Nephron (organoid): Measurements from ENCODE around the gene LPAR2.
A peak's percentile ranks its signal among the peaks of the same experiment; 100 is the strongest.

Experiments used
- H3K27ac Mint-ChIP-seq, 3 experiments: 2 replicates each; pipeline ENCODE4 v1.8.0; 2020; ENCODE audit warnings: mixed read lengths in 3 of 3, mild to moderate bottlenecking in 2 of 3, moderate library complexity in 1 of 3
- H3K27me3 Mint-ChIP-seq: 2 replicates; pipeline ENCODE4 v1.8.0; 2021; ENCODE audit warnings: low read depth, mild to moderate bottlenecking, moderate library complexity, mixed read lengths
- H3K36me3 Mint-ChIP-seq: 2 replicates; pipeline ENCODE4 v1.8.0; 2020; ENCODE audit warnings: low read depth, mixed read lengths
- H3K4me1 Mint-ChIP-seq: 2 replicates; pipeline ENCODE4 v1.8.0; 2020; ENCODE audit warnings: mixed read lengths
- H3K4me3 Mint-ChIP-seq, 3 experiments: 2 replicates each; pipeline ENCODE4 v1.8.0; 2020; ENCODE audit warnings: mild to moderate bottlenecking in 3 of 3, mixed read lengths in 3 of 3, moderate library complexity in 2 of 3
- H3K9me3 Mint-ChIP-seq: 2 replicates; pipeline ENCODE4 v1.8.0; 2020; ENCODE audit warnings: mixed read lengths
- TF ChIP-seq, protein P1 (sequence below), 3 experiments: fragments of 200-600 bp; sonication (generic); IDR thresholded peaks; one replicate each; pipeline ENCODE4 v1.5.0; 2021; ENCODE audit warnings: antibody characterized with exemption in 3 of 3; ENCODE audit not compliant: unreplicated experiment in 3 of 3

LPAR2 gene

DNA sequence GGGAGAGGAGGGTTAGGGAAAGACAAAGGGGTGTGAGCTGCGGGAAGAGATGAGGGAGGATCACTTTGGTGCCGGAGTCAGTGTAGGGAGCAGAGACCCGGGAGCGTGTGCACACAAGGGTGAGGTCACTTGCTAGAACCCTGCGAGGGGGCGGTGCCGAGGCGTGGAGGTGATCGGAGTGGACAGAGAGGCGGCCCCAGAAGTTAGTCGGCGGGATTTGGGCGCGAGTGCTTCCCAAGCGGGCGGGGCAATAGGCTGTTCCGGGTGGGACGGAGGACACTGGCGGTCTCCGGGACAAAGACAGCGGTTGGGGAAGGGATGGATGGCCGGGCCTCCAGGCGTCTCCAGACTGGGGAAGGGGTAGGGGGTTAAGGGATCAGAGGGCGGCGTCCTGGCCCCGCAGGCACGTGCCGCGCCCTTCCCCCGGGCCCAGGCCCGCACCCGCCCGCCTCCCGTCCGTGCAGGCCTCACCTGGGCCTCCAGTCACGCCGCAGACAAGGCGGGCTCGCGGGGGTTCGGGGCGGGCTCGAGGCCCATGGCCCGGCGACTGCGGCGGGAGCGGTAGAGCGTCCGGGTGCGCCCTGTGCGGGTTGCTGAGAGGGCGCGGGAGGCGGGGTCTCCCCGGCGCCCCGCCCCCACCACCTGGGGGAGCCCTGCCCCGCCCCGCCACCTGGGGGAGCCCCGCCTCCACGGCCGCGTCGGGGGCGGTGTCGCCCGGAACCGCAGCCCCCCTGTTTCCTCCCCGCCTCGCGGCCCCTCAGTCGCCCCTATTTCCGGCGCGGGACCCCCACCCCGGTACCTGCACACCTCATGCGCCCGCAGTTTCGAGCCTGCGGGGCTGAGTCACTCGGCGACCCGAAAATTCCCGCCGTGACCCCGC lies at the start of gene LPAR2:
Gene LPAR2, minus strand, starts transcription at position 600 of the 880 bp plus-strand sequence. CDS start 945 bp downstream, outside the sequence.
- no peaks in the 10 kb centered on the region for H3K27me3 Mint-ChIP-seq
- H3K9me3 Mint-ChIP-seq = no peaks in the 10 kb centered on the region
- peaks cover 7% of the 10 kb centered on the region for H3K4me1 Mint-ChIP-seq
- TF ChIP-seq, protein P1, sequence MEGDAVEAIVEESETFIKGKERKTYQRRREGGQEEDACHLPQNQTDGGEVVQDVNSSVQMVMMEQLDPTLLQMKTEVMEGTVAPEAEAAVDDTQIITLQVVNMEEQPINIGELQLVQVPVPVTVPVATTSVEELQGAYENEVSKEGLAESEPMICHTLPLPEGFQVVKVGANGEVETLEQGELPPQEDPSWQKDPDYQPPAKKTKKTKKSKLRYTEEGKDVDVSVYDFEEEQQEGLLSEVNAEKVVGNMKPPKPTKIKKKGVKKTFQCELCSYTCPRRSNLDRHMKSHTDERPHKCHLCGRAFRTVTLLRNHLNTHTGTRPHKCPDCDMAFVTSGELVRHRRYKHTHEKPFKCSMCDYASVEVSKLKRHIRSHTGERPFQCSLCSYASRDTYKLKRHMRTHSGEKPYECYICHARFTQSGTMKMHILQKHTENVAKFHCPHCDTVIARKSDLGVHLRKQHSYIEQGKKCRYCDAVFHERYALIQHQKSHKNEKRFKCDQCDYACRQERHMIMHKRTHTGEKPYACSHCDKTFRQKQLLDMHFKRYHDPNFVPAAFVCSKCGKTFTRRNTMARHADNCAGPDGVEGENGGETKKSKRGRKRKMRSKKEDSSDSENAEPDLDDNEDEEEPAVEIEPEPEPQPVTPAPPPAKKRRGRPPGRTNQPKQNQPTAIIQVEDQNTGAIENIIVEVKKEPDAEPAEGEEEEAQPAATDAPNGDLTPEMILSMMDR (IDR thresholded peaks at IDR 0.05; ENCODE audit: unreplicated experiment in 3 of 3) = no peak
- H3K4me3 Mint-ChIP-seq = peak within 1 kb of the TSS; percentile 86 to 92 (median 88)
- H3K27ac Mint-ChIP-seq = peak within 1 kb of the TSS; percentile 56 to 82 (median 65)
- peaks cover 24% of the 10 kb centered on the region for H3K36me3 Mint-ChIP-seq

DNA sequence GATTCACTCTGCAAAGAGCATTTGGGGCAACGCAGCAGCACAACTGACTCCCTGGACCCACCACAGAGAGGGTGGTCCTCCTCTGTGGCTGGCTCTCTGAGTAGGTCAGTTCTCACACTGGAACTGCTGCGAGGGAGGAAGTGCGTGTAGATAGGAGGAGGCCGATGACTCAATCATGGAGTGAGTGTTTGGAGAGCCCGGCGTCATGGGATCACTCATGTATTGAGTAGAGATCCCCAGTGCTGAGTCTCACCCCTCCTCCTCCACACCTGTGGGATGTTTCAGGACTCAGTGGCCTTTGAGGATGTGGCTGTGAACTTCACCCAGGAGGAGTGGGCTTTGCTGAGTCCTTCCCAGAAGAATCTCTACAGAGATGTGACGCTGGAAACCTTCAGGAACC lies 49.6 kb upstream of the LPAR2 start:
- TF ChIP-seq, protein P1 (IDR thresholded peaks at IDR 0.05; ENCODE audit: unreplicated experiment in 3 of 3) = no peak
- no peak overlapping the region for H3K27ac Mint-ChIP-seq
- peaks cover 85% of the 10 kb centered on the region for H3K36me3 Mint-ChIP-seq
- no peak overlapping the region for H3K4me3 Mint-ChIP-seq
- no peaks in the 10 kb centered on the region for H3K4me1 Mint-ChIP-seq
- H3K27me3 Mint-ChIP-seq = no peaks in the 10 kb centered on the region
- peaks cover 50% of the 10 kb centered on the region for H3K9me3 Mint-ChIP-seq

DNA sequence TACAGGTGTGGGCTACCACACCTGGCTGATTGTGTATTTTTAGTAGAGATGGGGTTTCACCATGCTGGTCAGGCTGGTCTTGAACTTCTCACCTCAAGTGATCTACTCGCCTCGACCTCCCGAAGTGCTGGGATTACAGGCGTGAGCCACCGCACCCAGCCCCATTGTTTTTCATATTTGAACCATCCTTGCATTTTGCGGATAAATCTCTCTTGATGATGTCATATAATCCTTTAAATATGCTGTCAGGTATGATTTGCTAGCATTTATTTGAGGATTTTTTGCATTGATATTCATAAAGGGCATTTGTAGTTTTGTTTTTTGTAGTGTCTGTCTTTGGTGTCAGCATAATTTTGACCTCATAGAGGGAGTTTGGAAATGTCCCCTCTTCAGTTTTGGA lies 46.3 kb upstream of the LPAR2 start:
- Mint-ChIP-seq H3K27me3 (no peaks in the 10 kb centered on the region), H3K9me3 (peaks cover 35% of the 10 kb centered on the region), H3K27ac (no peak overlapping the region), H3K36me3 (peaks cover 70% of the 10 kb centered on the region), H3K4me1 (peaks cover 4% of the 10 kb centered on the region), H3K4me3 (no peak overlapping the region)
- TF ChIP-seq, protein P1 (IDR thresholded peaks at IDR 0.05; ENCODE audit: unreplicated experiment in 3 of 3) = no peak

DNA sequence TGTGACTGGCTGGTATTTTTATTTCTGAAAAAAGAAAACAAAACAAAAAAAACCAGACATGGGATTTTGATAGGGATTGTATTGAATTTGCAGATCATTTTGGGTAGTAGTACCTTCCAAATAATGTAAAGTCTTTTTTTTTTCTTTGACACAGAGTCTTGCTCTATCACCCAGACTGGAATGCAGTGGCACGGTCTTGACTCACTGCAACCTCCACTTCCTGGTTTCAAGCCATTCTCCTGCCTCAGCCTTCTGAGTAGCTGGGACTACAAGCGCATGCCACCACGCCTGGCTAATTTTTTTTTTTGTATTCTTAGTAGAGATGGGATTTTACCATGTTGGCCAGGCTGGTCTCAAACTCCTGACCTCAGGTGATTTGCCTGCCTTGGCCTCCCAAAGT lies 44.8 kb upstream of the LPAR2 start:
- H3K4me3 Mint-ChIP-seq = no peak overlapping the region
- peaks cover 23% of the 10 kb centered on the region for H3K9me3 Mint-ChIP-seq
- H3K4me1 Mint-ChIP-seq = peaks cover 4% of the 10 kb centered on the region
- no peaks in the 10 kb centered on the region for H3K27me3 Mint-ChIP-seq
- peaks cover 55% of the 10 kb centered on the region for H3K36me3 Mint-ChIP-seq
- TF ChIP-seq, protein P1 (IDR thresholded peaks at IDR 0.05; ENCODE audit: unreplicated experiment in 3 of 3) = no peak
- H3K27ac Mint-ChIP-seq = no peak overlapping the region

DNA sequence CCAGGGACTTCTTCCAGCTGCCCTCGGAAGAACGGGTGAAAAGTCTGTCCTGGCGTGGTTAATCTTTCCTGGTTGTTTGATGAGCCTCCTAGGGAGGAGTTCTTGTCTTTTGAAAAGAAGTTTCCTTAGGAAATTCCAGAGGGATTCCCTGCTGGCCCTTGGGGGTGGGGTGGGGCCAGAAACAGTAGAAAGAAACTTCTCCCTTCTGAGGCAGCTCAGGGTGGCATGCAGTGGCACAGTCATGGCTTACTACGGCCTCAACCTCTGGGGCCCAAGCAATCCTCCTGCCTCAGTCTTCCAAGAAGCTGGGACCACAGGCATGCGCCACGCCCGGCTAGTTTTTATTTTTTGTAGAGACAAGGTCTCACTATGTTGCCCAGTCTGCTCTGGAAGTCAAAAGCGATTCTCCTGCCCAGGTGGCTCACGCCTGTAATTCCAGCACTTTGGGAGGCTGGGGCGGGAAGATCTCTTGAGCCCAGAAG lies 42.1 kb upstream of the LPAR2 start:
- Mint-ChIP-seq H3K27ac (no peak overlapping the region), H3K27me3 (no peaks in the 10 kb centered on the region), H3K4me3 (peak overlapping the region; percentile 85 to 88 (median 88)), H3K36me3 (peaks cover 28% of the 10 kb centered on the region), H3K9me3 (peaks cover 6% of the 10 kb centered on the region), H3K4me1 (peaks cover 4% of the 10 kb centered on the region)
- TF ChIP-seq, protein P1 (IDR thresholded peaks at IDR 0.05; ENCODE audit: unreplicated experiment in 3 of 3) = no peak
